GM12801 (cell line): ENCODE measurements around the gene MYOM1.

Experiments
- CTCF ChIP-seq: IDR thresholded peaks from one replicate; pipeline ENCODE4 v1.5.1; 2011; ENCODE audit warnings: control low read depth; ENCODE audit not compliant: insufficient read length; ENCODE audit errors: extremely low read depth

Gene MYOM1

GRCh38 chr18:3114026-3114425, 105.7 kb downstream of the MYOM1 start:
- TF ChIP-seq CTCF = no peak

- TF ChIP-seq CTCF = no peak
Observed at GRCh38 chr18:3111523-3112240, 108.1 kb downstream of the MYOM1 start.

- TF ChIP-seq CTCF = no peak
Observed at GRCh38 chr18:3110034-3110752, 109.6 kb downstream of the MYOM1 start.

- no peak for TF ChIP-seq CTCF
Observed at GRCh38 chr18:3107740-3108151, 112.0 kb downstream of the MYOM1 start.

- TF ChIP-seq CTCF = no peak
Observed at GRCh38 chr18:3104190-3105054, 115.3 kb downstream of the MYOM1 start.

- no peak for TF ChIP-seq CTCF
Observed at GRCh38 chr18:3103576-3103975, 116.2 kb downstream of the MYOM1 start.

GRCh38 chr18:3102983-3103382, 116.8 kb downstream of the MYOM1 start:
- TF ChIP-seq CTCF = no peak
